HS-27A (cell line): Measurements from ENCODE around the gene IL10RA.
"Not testable (repeated sequence)": the region's sequence is repeated elsewhere in the genome, so short reads cannot be mapped to it uniquely, and the experiment has no call there.

Experiments used
- DNase-seq: peaks from one replicate; pipeline ENCODE4 v3.0.0-alpha.2; 2012; ENCODE audit warnings: low read depth, missing footprints

The IL10RA gene

GRCh38 chr11:117962826-117963225, 23.4 kb upstream of the IL10RA start:
- no peak for DNase-seq

GRCh38 chr11:117966908-117967307, 19.3 kb upstream of the IL10RA start:
- no peak for DNase-seq

- no peak for DNase-seq
Observed at GRCh38 chr11:117969160-117969991, 16.8 kb upstream of the IL10RA start.

- no peak for DNase-seq
Observed at GRCh38 chr11:117970400-117971024, 15.7 kb upstream of the IL10RA start.

GRCh38 chr11:117972044-117972443, 14.2 kb upstream of the IL10RA start:
- no peak for DNase-seq

GRCh38 chr11:117972629-117973502, 13.3 kb upstream of the IL10RA start:
- DNase-seq: no peak

GRCh38 chr11:117973503-117973860, 12.7 kb upstream of the IL10RA start:
- no peak for DNase-seq

GRCh38 chr11:117976445-117976844, 9.7 kb upstream of the IL10RA start:
- DNase-seq: no peak

- DNase-seq: no peak
Observed at GRCh38 chr11:117977029-117977428, 9.2 kb upstream of the IL10RA start.

GRCh38 chr11:117977612-117978264, 8.5 kb upstream of the IL10RA start:
- DNase-seq: not testable (repeated sequence)

- not testable (repeated sequence) for DNase-seq
Observed at GRCh38 chr11:117978291-117978910, 7.8 kb upstream of the IL10RA start.

GRCh38 chr11:117978991-117979390, 7.2 kb upstream of the IL10RA start:
- DNase-seq: no peak

GRCh38 chr11:117979481-117980211, 6.5 kb upstream of the IL10RA start:
- DNase-seq: no peak

GRCh38 chr11:117980280-117980679, 5.9 kb upstream of the IL10RA start:
- DNase-seq: no peak

- DNase-seq: no peak
Observed at GRCh38 chr11:117980720-117981119, 5.5 kb upstream of the IL10RA start.

- DNase-seq: no peak
Observed at GRCh38 chr11:117983163-117983475, 3.1 kb upstream of the IL10RA start.

GRCh38 chr11:117984476-117984875, 1.7 kb upstream of the IL10RA start:
- DNase-seq: no peak

- DNase-seq: no peak
Observed at GRCh38 chr11:117986981-117987574, 884 bp downstream of the IL10RA start.

GRCh38 chr11:117989351-117990102, 3.3 kb downstream of the IL10RA start:
- DNase-seq: no peak

GRCh38 chr11:117992136-117992535, 5.9 kb downstream of the IL10RA start:
- no peak for DNase-seq
